Measurements from ENCODE around the gene KCND1. TPM values are rescaled to one million over a fixed set of nuclear protein-coding genes. Genes with fewer than 3 reads are reported as not detected.
A peak's percentile ranks its signal among the peaks of the same experiment; 100 is the strongest.

KCND1 gene
- total and polyA plus RNA-seq, 2 experiments from 2014 or later: 2.7 to 5.6 TPM

GRCh38 chrX:48913605-48914366 is 57.9 kb downstream of the KCND1 start:
- Histone ChIP-seq H3K4me2 (peak overlapping the region; percentile 82), H3K4me1 (ENCODE audit: insufficient read depth) (peaks cover 18% of the 10 kb centered on the region; the same call in 1 of the 2 replicates), H2AFZ (no peak overlapping the region), H3F3A (replicated peaks; ENCODE audit: low read depth) (peaks cover 37% of the 10 kb centered on the region), H3K4me3 (peak overlapping the region; percentile 87; the same call in 1 of the 2 replicates), H4K20me1 (replicated peaks; ENCODE audit: insufficient read depth) (peaks cover 13% of the 10 kb centered on the region), H3K27me3 (ENCODE audit: insufficient read depth) (no peaks in the 10 kb centered on the region), H3K27ac (ENCODE audit: low read depth) (peak overlapping the region; percentile 96; the same call in 1 of the 2 replicates), H3K36me3 (ENCODE audit: insufficient read depth) (peaks cover 34% of the 10 kb centered on the region; the same call in 1 of the 2 replicates), H3K9me2 (ENCODE audit: insufficient read depth) (no peaks in the 10 kb centered on the region), H3K79me2 (replicated peaks; ENCODE audit: insufficient read depth) (peaks cover 54% of the 10 kb centered on the region)
- Mint-ChIP-seq H3K4me1 (peaks cover 34% of the 10 kb centered on the region), H3K27me3 (ENCODE audit: insufficient read depth, low read depth, poor library complexity) (peaks cover 28% of the 10 kb centered on the region), H3K36me3 (ENCODE audit: low read depth) (peaks cover 66% of the 10 kb centered on the region), H3K4me3 (peak overlapping the region; percentile 98), H3K9me3 (peaks cover 10% of the 10 kb centered on the region), H3K27ac (no peak overlapping the region; the same call in 1 of the 2 replicates)
- ATAC-seq (no peak), DNase-seq (ENCODE audit: low spot score) (no peak)
- no peak for TF ChIP-seq CTCF (conservative IDR thresholded peaks at IDR 0.05; ENCODE audit: low read depth in 2 of 2)
- TF ChIP-seq CREB1 (CRISPR knock-in tag; IDR thresholded peaks at IDR 0.05; ENCODE audit: low read depth): no peak
- no peak for TF ChIP-seq NANOG (IDR thresholded peaks at IDR 0.05; ENCODE audit: borderline replicate concordance)
- TF ChIP-seq JUNB (IDR thresholded peaks at IDR 0.05; ENCODE audit: unreplicated experiment): no peak
- no peak for TF ChIP-seq ETS1 (IDR thresholded peaks at IDR 0.05)
- no peak for TF ChIP-seq ZNF114 (CRISPR knock-in tag; IDR thresholded peaks at IDR 0.05)
- no peak for TF ChIP-seq EZH2 (IDR thresholded peaks at IDR 0.05; ENCODE audit: low read depth, unreplicated experiment)
- TF ChIP-seq REST (IDR thresholded peaks at IDR 0.05; ENCODE audit: unreplicated experiment): no peak
- no peak for TF ChIP-seq POLR2AphosphoS5 (IDR thresholded peaks at IDR 0.05; ENCODE audit: low read depth)
- no peak for TF ChIP-seq ZNF331 (CRISPR knock-in tag; IDR thresholded peaks at IDR 0.05; ENCODE audit: low read depth)
- no peak for TF ChIP-seq EZH2phosphoT487 (IDR thresholded peaks at IDR 0.05; ENCODE audit: unreplicated experiment)
- no peak for TF ChIP-seq ZNF462 (CRISPR knock-in tag; IDR thresholded peaks at IDR 0.05)
- no peak for TF ChIP-seq STAT1 (IDR thresholded peaks at IDR 0.05; ENCODE audit: unreplicated experiment)
